Measurements from ENCODE around the gene PRICKLE4.

DNA sequence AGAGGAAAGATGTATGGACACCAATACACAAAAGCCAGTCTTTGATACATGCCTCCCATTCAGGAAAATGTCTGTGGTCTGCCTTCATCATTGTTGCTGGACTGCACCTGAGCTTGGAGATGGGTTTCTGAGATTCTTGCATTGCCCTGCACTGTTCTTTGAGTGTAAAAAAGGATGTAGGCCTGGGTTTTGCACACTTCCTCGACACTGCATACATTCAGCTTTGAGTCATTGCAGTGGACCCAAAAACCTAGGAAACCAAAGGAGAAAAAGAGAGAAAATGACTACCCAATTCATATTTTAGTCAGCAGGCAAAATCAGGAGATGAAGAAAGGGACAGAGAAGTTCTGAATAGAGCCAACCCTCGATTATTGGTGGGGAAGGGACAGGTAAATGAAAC is 15.9 kb downstream of the PRICKLE4 start:
- TF ChIP-seq, protein P1, sequence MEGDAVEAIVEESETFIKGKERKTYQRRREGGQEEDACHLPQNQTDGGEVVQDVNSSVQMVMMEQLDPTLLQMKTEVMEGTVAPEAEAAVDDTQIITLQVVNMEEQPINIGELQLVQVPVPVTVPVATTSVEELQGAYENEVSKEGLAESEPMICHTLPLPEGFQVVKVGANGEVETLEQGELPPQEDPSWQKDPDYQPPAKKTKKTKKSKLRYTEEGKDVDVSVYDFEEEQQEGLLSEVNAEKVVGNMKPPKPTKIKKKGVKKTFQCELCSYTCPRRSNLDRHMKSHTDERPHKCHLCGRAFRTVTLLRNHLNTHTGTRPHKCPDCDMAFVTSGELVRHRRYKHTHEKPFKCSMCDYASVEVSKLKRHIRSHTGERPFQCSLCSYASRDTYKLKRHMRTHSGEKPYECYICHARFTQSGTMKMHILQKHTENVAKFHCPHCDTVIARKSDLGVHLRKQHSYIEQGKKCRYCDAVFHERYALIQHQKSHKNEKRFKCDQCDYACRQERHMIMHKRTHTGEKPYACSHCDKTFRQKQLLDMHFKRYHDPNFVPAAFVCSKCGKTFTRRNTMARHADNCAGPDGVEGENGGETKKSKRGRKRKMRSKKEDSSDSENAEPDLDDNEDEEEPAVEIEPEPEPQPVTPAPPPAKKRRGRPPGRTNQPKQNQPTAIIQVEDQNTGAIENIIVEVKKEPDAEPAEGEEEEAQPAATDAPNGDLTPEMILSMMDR (IDR thresholded peaks at IDR 0.05; ENCODE audit: poor library complexity) = no peak
- TF ChIP-seq EZH2 (IDR thresholded peaks at IDR 0.05; ENCODE audit: borderline replicate concordance) = no peak
